ENCODE results near the gene TSPAN17. TPM values are rescaled to one million over a fixed set of nuclear protein-coding genes. Genes with fewer than 3 reads are reported as not detected.
A peak's percentile ranks its signal among the peaks of the same experiment; 100 is the strongest.

The TSPAN17 gene
- total RNA-seq, 1 experiment from 2014 or later, result 4.8 TPM

DNA sequence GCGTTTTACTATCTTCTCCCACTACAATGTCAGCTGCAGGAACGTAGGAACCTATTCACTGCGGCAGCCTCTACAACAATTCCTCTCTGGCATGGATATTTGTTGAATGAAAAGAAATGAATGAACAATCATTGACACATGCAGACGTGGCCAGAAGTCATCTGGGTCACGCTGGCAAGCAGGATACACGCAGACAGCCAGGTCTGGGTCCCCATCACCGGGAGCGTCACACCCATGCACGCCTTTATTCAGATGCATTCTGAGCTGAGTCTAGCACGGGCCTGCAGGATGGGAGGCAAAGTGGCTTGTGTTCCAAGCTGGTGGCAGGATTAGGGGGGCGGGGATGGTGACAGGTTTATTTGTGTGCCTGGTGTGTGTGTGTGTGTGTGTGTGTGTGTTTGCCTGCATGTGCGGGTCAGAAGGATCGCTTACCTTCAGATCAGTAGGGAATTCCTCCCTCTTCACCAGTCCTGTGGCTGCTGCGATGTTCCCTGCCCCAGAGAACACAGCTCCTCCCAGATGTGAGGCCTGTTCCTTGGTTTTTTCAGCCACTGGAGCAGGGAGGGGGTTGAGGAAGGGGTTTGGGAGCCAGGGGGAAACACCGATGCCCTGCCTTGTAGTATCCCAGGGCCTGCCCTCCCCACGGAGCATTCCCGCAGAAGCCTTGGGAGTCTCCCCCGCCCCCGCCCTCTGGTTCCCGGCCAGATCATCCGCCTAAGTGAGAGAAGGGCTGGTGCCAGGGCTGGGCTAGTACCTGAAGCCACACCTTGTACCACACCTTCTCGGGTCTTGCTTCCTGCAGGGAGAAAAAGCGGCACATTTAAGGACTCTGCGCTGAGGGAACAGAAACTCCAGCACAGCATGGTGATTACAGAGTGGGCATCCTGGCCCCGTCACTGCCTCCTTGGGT lies 21.1 kb upstream of the TSPAN17 start:
- H3K27ac ChIP-seq (ENCODE audit: low read length), result no peak overlapping the region
- H3K9ac ChIP-seq (ENCODE audit: low read length), result no peak overlapping the region
- peaks cover 2% of the 10 kb centered on the region; the same call in 1 of the 2 replicates for H3K27me3 ChIP-seq (ENCODE audit: low read length)
- no peaks in the 10 kb centered on the region for H3K79me2 ChIP-seq (ENCODE audit: low read length)
- H3K36me3 ChIP-seq (ENCODE audit: insufficient read depth, low read length), result no peaks in the 10 kb centered on the region
- H2AFZ ChIP-seq (ENCODE audit: low read length), result no peak overlapping the region
- H4K20me1 ChIP-seq (ENCODE audit: insufficient read depth, low read depth, low read length), result peaks cover 6% of the 10 kb centered on the region; the same call in 1 of the 2 replicates
- no peak for DNase-seq
- peaks cover 20% of the 10 kb centered on the region for H3K4me1 ChIP-seq (ENCODE audit: low read length)
- H3K4me3 ChIP-seq (ENCODE audit: low read length), result no peak overlapping the region
- H3K4me2 ChIP-seq (ENCODE audit: low read depth, low read length, poor library complexity, severe bottlenecking), result no peak overlapping the region
- no peaks in the 10 kb centered on the region for H3K9me2 ChIP-seq (replicated peaks; ENCODE audit: insufficient read depth, low read length)
- H3K9me3 ChIP-seq (ENCODE audit: low read length), result no peaks in the 10 kb centered on the region

DNA sequence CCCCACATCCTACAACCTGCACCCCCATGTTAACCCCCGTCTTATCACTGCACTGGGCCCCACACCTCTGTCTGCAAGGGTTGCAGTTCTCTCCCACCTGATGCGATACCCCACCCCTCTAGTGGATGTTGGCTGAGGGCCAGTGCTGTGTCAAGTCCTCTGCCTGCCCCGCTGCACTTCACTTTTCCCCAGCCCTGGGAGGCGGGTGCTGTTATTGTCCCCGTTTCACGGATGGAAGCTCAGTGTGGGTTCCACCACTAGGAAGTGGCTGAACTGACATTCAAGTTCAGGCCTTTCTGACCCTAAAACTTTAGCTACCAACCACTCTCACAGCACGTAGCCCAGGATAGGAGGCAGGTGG lies 20.4 kb upstream of the TSPAN17 start:
- H3K4me1 ChIP-seq (ENCODE audit: low read length), result peaks cover 20% of the 10 kb centered on the region
- no peaks in the 10 kb centered on the region for H3K36me3 ChIP-seq (ENCODE audit: insufficient read depth, low read length)
- no peak for DNase-seq
- H3K9me3 ChIP-seq (ENCODE audit: low read length), result no peaks in the 10 kb centered on the region
- H4K20me1 ChIP-seq (ENCODE audit: insufficient read depth, low read depth, low read length), result peaks cover 7% of the 10 kb centered on the region; the same call in 1 of the 2 replicates
- peaks cover 2% of the 10 kb centered on the region; the same call in 1 of the 2 replicates for H3K27me3 ChIP-seq (ENCODE audit: low read length)
- no peak overlapping the region for H2AFZ ChIP-seq (ENCODE audit: low read length)
- H3K9ac ChIP-seq (ENCODE audit: low read length), result no peak overlapping the region
- no peak overlapping the region for H3K4me2 ChIP-seq (ENCODE audit: low read depth, low read length, poor library complexity, severe bottlenecking)
- no peaks in the 10 kb centered on the region for H3K79me2 ChIP-seq (ENCODE audit: low read length)
- no peaks in the 10 kb centered on the region for H3K9me2 ChIP-seq (replicated peaks; ENCODE audit: insufficient read depth, low read length)
- H3K27ac ChIP-seq (ENCODE audit: low read length), result no peak overlapping the region
- no peak overlapping the region for H3K4me3 ChIP-seq (ENCODE audit: low read length)

DNA sequence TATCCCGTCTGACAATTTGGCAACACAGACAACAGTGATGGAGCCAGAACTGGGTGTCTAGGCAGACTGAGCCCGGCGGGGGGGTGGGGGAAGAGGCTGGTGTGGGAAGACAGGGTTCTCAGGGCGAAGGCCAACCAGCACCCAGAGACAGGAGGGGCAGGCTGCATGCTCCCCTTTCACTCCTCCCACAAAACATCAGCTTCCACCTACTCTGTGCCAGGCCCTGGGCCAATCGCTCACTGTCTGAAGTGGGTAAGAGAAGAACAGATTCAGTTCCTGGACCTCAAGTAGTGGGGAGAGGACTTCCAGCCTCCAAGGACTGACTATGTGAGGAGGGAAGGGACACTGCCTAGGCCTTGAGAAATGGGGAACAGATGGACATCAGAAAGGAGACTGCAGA lies 19.7 kb upstream of the TSPAN17 start:
- Histone ChIP-seq H3K4me1 (ENCODE audit: low read length) (peaks cover 20% of the 10 kb centered on the region), H3K9me3 (ENCODE audit: low read length) (no peaks in the 10 kb centered on the region), H2AFZ (ENCODE audit: low read length) (no peak overlapping the region), H3K27ac (ENCODE audit: low read length) (no peak overlapping the region), H3K9me2 (replicated peaks; ENCODE audit: insufficient read depth, low read length) (no peaks in the 10 kb centered on the region), H3K36me3 (ENCODE audit: insufficient read depth, low read length) (no peaks in the 10 kb centered on the region), H3K4me2 (ENCODE audit: low read depth, low read length, poor library complexity, severe bottlenecking) (no peak overlapping the region), H3K9ac (ENCODE audit: low read length) (no peak overlapping the region), H3K4me3 (ENCODE audit: low read length) (no peak overlapping the region), H3K27me3 (ENCODE audit: low read length) (peaks cover 2% of the 10 kb centered on the region; the same call in 1 of the 2 replicates), H3K79me2 (ENCODE audit: low read length) (no peaks in the 10 kb centered on the region), H4K20me1 (ENCODE audit: insufficient read depth, low read depth, low read length) (peaks cover 7% of the 10 kb centered on the region; the same call in 1 of the 2 replicates)
- DNase-seq, result no peak

DNA sequence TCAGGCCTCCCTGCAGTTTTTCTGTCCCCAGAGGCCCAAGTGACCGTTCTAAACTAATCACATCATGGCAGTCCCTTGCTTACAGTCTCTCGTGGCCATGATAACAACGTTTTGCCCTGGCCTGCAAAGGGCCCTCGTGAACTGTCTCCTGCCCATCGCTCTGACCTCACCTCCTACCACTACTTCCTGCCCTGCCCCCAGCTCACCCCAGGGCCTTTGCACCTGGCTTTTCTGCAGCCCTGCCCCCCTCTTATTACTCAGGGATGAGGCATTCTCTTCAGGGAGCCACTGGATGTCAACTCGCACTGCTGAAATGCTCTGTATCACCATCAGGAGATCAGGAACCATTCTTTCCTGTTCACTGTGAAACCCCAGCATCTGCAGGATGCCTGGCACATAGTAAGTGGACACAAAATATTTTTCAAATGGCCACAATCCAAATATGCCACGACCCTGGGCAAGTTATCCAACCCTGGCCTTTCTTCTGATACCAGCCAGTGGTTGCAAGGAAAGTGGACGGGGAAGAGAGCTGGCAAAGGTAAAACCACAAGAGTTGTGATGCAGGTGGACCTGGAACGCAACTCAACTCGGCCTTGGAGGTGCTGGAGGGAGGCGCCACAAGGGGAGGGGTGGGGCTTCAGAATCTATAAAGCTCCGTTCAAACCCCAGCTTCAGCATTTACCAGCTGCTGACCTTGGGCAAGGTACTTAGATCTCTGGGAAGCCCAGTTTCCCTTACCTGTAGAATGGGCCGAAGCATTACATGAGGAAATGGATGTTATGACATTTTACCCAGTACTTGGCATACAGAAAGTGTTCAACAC lies 18.7 kb upstream of the TSPAN17 start:
- no peak overlapping the region for H3K9ac ChIP-seq (ENCODE audit: low read length)
- no peaks in the 10 kb centered on the region for H3K9me3 ChIP-seq (ENCODE audit: low read length)
- no peak for DNase-seq
- H3K27me3 ChIP-seq (ENCODE audit: low read length), result peaks cover 2% of the 10 kb centered on the region; the same call in 1 of the 2 replicates
- H3K36me3 ChIP-seq (ENCODE audit: insufficient read depth, low read length), result no peaks in the 10 kb centered on the region
- no peak overlapping the region for H3K4me3 ChIP-seq (ENCODE audit: low read length)
- H2AFZ ChIP-seq (ENCODE audit: low read length), result no peak overlapping the region
- H3K79me2 ChIP-seq (ENCODE audit: low read length), result no peaks in the 10 kb centered on the region
- H3K9me2 ChIP-seq (replicated peaks; ENCODE audit: insufficient read depth, low read length), result no peaks in the 10 kb centered on the region
- peaks cover 28% of the 10 kb centered on the region for H3K4me1 ChIP-seq (ENCODE audit: low read length)
- peaks cover 7% of the 10 kb centered on the region; the same call in 1 of the 2 replicates for H4K20me1 ChIP-seq (ENCODE audit: insufficient read depth, low read depth, low read length)
- H3K27ac ChIP-seq (ENCODE audit: low read length), result no peak overlapping the region
- no peak overlapping the region for H3K4me2 ChIP-seq (ENCODE audit: low read depth, low read length, poor library complexity, severe bottlenecking)

DNA sequence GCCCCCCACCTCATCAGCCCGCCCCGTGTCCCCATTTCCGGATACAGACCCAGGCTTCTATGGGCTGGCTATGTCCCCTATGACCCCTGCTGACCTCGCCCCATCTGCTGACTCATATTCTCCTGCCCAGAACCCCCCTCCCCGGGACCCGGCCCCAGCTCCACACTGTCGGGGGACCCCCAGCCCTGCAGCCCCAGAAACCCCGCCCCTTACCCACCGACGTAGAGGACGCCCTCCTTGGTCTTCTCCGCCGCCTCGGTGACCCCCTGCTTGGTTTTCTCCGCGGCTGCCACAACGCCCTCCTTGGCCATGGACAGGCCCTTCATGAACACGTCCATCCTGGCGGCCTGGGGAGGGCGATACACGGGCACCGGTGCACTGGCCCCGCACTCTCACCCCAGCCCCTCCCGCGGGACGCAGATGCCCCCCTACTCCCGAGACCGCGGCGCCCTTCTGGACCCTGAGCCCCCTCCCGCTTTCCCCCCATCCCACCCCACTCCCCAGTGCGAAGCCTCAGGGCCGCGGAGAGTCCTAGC lies 17.9 kb upstream of the TSPAN17 start:
- Histone ChIP-seq H4K20me1 (ENCODE audit: insufficient read depth, low read depth, low read length) (peaks cover 7% of the 10 kb centered on the region; the same call in 1 of the 2 replicates), H2AFZ (ENCODE audit: low read length) (no peak overlapping the region), H3K9ac (ENCODE audit: low read length) (no peak overlapping the region), H3K27ac (ENCODE audit: low read length) (no peak overlapping the region), H3K79me2 (ENCODE audit: low read length) (no peaks in the 10 kb centered on the region), H3K36me3 (ENCODE audit: insufficient read depth, low read length) (no peaks in the 10 kb centered on the region), H3K4me3 (ENCODE audit: low read length) (no peak overlapping the region), H3K9me2 (replicated peaks; ENCODE audit: insufficient read depth, low read length) (no peaks in the 10 kb centered on the region), H3K27me3 (ENCODE audit: low read length) (peaks cover 2% of the 10 kb centered on the region; the same call in 1 of the 2 replicates), H3K4me2 (ENCODE audit: low read depth, low read length, poor library complexity, severe bottlenecking) (no peak overlapping the region), H3K9me3 (ENCODE audit: low read length) (no peaks in the 10 kb centered on the region), H3K4me1 (ENCODE audit: low read length) (peaks cover 35% of the 10 kb centered on the region)
- no peak for DNase-seq

DNA sequence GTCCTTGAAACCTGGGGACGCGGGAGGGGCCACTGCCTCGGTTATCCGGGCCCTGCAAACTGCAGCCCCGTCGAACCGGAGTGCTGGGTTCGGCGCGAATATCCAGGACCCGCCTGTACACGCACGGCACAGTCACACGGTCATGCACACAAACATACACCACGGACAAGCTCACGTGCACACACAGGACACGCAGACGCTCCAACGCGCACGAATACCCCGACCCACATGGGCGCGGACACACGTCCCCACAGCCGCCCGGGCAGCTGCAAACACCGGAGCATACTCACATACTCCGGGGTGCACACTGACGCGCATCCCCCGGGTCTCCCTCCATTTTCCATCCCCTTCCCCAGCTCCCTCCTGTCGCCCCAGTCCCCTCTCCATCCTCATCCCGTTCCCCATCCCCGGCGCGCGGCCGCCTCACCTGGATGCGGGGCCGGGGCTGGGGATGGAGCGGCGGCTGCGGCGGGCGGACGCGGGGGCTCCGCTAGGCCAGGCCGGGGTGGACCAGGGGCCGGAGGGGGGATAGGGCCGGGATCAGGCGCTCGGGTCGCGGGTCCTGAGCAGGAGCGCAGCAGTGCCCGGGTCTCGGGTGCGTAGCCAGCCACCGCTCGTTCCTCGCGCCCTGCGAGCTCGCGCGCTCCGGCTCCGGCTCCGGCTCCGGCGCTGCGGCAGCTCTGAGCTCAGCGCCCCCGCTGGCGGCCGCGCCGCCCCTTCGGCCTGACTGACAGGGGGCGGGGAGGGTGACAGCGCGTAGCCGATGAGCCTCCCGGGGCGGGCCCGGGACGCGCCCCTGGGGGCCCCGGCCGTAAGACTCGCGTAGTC lies 17.2 kb upstream of the TSPAN17 start, which contains the start of the genes EIF4E1B and SNCB:
Gene EIF4E1B (plus strand): TSS at position 823 of the 828 bp plus-strand sequence. CDS start 12,113 bp downstream, outside the sequence.
Gene SNCB (minus strand): TSS at position 682 of the 828 bp plus-strand sequence. CDS start 880 bp downstream, outside the sequence.
- Histone ChIP-seq H3K4me3 (ENCODE audit: low read length) (peak within 1 kb of the TSS; percentile 64), H3K79me2 (ENCODE audit: low read length) (no peaks in the 10 kb centered on the region), H3K27me3 (ENCODE audit: low read length) (peaks cover 2% of the 10 kb centered on the region; the same call in 1 of the 2 replicates), H3K27ac (ENCODE audit: low read length) (no peak within 1 kb of the TSS), H3K9me2 (replicated peaks; ENCODE audit: insufficient read depth, low read length) (no peaks in the 10 kb centered on the region), H3K9me3 (ENCODE audit: low read length) (no peaks in the 10 kb centered on the region), H3K4me2 (ENCODE audit: low read depth, low read length, poor library complexity, severe bottlenecking) (peak within 1 kb of the TSS; percentile 81), H3K9ac (ENCODE audit: low read length) (peak within 1 kb of the TSS; percentile 28), H4K20me1 (ENCODE audit: insufficient read depth, low read depth, low read length) (peaks cover 7% of the 10 kb centered on the region; the same call in 1 of the 2 replicates), H3K4me1 (ENCODE audit: low read length) (peaks cover 32% of the 10 kb centered on the region), H2AFZ (ENCODE audit: low read length) (no peak within 1 kb of the TSS; the same call in 1 of the 2 replicates), H3K36me3 (ENCODE audit: insufficient read depth, low read length) (no peaks in the 10 kb centered on the region)
- DNase-seq, result peak; percentile 79

DNA sequence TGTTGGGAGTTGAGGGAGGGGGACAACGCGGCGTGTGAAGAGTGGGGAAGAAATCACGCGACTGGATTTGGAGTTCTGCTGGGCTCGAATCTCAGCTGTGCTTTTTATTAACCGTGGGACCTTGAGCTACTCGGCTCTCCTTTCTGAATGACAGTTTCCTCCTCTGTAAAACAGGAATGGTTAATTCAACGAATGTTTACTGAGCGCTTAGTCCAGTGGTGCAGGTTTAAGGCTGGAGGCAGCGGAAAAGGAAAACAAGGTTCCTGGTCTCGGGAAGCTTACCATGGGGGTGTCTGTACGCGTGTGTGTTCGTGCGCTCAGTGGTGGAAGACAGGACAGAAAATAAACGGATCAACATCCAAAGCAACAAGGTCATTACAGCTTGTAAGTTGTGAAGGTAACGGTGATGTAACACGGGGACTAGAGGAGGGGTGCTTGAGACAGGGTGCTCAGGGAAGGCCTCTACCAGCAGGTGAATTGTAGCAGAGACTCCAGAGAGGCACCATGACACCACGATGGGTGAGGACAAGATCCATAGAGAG lies 16.5 kb upstream of the TSPAN17 start:
- no peak for DNase-seq
- Histone ChIP-seq H3K79me2 (ENCODE audit: low read length) (no peaks in the 10 kb centered on the region), H2AFZ (ENCODE audit: low read length) (no peak overlapping the region; the same call in 1 of the 2 replicates), H3K4me2 (ENCODE audit: low read depth, low read length, poor library complexity, severe bottlenecking) (peak overlapping the region; percentile 81), H3K4me3 (ENCODE audit: low read length) (peak overlapping the region; percentile 64), H3K9me2 (replicated peaks; ENCODE audit: insufficient read depth, low read length) (no peaks in the 10 kb centered on the region), H3K27me3 (ENCODE audit: low read length) (peaks cover 2% of the 10 kb centered on the region; the same call in 1 of the 2 replicates), H3K27ac (ENCODE audit: low read length) (no peak overlapping the region), H3K4me1 (ENCODE audit: low read length) (peaks cover 28% of the 10 kb centered on the region), H3K9me3 (ENCODE audit: low read length) (no peaks in the 10 kb centered on the region), H3K36me3 (ENCODE audit: insufficient read depth, low read length) (no peaks in the 10 kb centered on the region), H4K20me1 (ENCODE audit: insufficient read depth, low read depth, low read length) (peaks cover 7% of the 10 kb centered on the region; the same call in 1 of the 2 replicates), H3K9ac (ENCODE audit: low read length) (peak overlapping the region; percentile 28)
